Hematopoietic multipotent progenitor cell treated with erythropoietin and hydrocortisone succinate and interleukin-3 and kit ligand, for 4 days (in vitro differentiated cells): Measurements from ENCODE around the gene IGFALS.

Experiments
- DNase-seq: peaks from one replicate; pipeline ENCODE4 v3.0.0-alpha.2; 2015

The IGFALS gene

DNA sequence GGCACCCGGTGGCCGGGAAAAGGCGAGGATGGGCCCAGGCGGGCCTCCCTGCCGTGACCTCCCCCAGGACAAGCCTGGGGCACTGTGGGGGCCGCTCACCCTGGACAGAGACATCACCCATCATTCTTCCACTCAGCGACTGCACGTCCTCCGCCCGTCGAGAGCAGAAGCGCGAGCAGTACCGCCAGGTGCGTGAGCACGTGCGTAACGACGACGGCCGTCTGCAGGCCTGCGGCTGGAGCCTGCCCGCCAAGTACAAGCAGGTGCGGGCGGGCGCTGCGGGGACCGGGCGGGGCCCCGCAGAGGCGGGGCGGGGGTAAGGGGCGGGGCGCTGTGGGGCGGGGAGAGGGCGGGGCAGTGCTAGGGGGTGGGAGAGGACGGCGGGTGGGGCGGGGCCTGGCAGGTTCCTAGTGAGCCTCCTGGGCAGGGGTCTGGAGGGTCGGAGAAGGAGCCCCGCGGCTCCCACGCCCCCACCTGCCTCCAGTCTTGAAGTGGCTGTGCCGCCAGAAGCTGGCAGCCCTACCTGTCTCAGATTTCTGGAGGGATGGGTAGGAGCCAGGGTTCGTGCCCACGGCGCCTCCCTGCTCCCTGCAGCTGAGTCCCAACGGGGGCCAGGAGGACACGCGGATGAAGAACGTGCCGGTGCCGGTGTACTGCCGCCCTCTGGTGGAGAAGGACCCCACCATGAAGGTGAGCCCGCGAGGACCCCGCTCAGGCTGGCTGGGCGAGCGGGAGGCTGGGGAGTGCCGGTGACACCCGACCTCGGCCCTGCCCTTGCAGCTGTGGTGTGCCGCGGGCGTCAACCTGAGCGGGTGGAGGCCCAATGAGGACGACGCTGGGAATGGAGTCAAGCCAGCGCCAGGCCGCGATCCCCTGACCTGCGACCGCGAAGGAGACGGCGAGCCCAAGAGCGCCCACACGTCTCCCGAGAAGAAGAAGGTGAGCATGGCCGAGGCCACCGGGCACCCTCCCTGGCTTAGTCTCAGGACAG lies 29.7 kb downstream of the IGFALS start:
- peak; percentile 41 for DNase-seq

DNA sequence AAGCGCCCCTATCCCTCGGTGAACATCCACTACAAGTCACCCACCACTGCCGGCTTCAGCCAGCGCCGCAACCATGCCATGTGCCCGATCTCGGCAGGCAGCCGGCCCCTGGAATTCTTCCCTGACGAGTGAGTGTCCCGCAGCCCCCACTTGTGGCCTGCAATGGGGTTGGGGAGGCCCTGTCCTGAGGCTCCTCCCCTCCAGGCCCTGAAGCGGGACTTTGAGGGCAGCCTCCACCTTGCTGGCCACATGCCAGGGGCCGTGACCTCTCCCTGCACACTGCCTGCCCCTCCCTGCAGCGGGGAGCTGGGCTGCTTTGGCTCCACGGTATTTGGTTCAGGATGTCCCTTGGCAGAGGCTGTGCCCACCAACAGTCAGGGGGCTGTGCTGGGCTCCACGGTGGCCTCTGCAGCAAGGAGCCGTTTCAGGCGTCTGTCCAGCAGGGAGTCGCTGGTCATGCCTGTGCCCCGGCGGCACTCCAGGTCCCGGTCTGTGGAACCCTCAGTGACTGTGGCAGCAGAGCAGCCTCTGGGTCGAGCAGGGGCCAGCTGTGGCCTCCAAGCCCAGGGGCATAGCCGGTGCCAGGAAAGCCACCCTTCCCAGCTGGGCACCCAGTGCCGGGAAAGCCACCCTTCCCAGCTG lies 30.5 kb downstream of the IGFALS start:
- DNase-seq = no peak

DNA sequence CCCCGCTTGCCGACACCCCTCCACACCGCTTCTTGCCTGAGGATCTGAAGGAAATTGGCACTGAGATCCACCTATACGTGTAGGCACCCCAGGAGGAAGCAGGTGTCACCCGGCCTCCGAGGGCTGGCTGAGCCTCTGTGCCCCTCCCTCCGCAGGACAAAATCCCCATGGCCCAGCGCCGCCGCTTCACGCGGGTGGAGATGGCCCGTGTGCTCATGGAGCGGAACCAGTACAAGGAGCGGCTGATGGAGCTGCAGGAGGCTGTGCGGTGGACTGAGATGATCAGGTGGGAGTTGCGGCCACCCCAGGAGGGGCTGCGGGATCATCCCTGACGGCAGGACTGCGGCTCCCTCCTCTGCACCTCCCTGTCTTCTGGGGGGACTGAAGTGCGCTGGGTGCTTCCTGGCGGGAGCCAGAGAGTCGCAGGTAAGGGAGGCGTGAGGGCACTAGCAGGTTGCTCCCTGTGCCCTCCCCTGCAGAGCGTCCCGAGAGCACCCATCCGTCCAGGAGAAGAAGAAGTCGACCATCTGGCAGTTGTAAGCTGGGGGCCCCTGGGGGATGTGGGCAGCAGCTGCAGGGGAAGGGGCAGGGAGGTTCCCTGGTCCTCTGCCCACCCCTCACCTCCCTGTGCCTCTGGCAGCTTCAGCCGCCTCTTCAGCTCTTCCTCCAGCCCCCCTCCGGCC lies 31.2 kb downstream of the IGFALS start:
- no peak for DNase-seq

DNA sequence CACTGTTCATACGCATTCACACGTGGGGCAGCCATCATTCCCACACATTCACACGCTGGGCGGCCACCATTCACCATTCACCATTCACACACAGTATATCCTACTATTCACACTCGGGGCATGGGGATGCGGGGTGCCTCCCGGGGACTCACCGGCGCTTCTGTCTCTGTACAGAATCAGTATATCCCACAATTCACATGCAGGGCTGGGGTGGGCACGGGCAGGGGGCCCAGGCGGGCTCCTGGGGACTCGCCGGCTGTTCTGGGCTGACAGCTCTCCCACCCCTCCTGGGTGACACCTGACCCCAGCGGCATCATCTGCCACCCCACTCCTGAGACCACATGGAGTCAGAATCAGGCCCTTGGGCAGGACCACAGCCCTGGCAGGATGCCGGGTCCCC lies 31.8 kb downstream of the IGFALS start:
- DNase-seq = no peak

DNA sequence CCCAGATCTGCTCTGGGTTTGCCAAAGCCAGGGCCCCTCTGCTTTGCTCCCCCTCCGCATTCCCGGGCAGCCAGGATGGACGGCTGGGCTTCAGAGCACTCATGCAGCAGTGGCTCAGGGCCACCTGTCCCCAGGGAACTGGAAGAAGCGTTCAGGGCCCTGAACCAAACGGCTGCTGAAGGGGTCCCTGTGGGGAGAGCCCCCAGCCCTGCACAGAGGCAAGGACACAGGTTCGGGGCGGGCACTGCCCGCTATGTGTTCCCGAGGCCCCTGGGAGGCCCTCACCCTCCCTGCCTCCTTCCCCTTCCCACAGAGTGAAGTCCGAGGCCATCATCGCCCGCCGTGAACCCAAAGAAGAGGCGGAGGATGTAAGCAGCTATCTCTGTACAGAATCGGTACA lies 32.6 kb downstream of the IGFALS start:
- DNase-seq = no peak

DNA sequence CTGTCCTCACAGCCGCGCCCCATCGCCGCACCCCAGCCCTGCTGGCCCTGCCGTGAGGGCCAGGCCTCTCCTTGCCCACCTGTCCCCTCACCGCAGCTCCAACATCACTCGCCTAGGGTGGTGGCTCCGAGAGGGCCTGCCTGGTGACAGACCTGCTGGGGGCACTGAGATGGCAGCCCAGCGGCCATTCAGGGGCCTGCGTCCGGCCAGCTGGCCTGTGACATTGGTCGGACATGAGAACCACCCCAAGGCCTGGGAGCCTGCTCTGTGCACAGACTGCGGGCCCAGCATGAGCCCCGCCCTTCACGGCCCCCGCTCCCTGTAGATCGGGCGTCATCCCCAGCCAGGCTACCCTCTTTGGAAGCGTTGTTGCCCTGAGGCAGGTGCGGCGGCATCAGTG lies 34.0 kb downstream of the IGFALS start:
- no peak for DNase-seq

DNA sequence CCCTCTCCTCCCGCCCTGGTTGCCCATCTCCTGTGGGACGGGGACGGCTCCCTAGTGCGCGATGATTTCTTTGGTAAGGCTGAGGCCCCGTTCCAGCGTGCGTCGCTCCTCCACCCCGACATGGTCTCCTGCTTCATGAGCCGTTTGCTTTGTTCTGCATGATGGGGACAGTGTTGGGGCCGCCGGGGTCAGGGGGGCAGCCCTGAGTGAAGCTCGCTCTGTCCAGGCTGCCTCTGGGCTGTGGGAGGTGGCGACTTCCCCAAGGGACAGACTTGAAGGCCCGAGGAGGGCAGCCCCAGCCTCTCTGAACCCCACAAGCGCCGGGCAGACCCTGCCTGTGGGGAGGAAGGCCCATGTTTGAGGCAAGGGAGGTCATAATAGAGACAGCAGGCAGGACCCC lies 34.6 kb downstream of the IGFALS start:
- no peak for DNase-seq

DNA sequence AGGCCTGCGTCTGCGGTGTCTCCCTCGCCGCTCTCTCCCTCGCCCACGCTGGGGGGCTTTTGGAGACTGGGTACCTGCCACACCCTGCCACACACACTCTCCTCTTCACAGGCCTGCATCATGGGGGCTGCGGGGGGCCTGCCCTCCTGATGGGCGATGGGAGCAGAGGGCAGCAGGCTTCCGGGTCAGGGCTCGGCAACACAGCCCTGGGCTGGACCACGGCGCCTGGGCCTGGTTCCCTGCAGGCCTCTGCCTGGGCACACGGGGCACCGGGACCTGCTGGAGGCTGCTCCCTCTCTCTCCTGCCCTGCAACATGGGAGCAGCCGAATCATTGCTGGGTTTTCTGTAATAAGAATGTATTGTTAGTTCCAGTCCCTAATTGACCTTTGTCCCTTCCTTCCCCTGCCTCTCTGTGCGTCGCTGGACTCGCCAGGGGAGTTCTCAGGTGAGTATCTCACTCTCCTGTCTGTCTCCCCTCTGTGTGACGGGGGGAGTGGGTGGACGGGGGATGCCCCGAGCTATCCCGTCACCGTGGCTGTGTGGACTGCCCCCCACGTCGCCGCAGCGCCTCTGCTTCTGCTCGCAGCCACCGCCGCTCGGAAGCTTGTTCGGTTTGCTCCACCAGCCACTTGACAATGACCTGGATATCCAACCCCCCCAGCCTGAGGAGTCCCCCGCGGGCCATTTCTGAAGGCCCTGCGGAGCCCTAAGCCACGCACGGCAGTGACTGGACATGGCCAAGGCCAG lies 35.6 kb downstream of the IGFALS start:
- DNase-seq = no peak

DNA sequence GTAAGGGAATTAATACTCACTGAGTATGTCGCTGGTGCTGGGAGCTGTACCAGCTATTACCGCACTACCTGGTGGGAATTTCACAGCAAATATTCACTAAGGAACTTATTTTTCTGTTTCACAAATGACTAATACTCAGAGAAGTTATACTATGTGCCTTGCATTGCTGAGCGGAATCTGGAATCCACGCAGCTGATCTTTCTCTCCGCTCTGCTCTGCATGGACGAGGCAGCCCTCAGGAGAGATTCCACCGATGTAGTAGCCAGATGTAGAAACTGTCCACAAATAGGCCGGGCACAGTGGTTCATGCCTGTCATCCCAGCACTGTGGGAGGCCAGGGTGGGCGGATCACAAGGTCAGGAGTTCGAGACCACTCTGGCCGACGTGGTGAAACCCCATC lies 39.3 kb downstream of the IGFALS start:
- DNase-seq = no peak

DNA sequence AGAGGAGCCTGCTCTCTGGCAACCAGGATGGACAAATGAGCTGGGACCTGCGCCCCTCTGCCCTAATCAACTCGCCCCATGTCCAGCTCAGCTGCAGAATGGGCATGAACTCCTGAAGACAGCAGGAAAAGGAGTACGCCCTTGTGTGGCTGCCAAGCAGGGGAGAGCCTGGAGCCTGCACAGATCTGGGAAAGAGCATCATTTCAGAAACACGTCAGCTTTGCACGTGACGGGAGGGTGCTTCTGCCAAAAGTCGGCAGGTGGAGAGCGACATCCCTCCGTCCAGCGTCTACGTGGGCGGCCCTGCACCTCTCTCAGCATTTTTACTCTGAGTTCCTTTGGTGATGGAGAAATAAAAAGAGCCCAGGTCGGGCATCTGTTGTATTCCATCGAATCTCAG lies 40.7 kb downstream of the IGFALS start:
- DNase-seq = no peak

DNA sequence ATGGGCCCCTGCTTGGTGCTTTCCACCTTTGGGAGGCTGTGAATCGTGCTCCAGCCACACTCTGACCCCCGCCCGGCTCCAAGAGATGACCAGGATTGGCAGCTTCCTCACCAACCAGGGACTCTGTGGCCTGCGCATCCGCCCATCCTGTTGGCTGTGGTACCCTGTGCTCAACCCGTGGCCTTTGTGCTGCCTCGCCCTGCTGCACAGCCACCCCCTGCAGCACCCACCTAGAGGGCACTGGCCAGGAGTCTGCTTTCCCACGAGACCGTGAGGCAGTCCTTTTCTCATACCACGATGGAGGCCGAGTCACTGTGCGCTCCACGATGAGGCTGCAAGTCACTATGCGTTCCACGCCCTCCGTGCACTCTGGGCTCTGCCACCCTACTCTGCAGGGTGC lies 41.6 kb downstream of the IGFALS start:
- DNase-seq = no peak

DNA sequence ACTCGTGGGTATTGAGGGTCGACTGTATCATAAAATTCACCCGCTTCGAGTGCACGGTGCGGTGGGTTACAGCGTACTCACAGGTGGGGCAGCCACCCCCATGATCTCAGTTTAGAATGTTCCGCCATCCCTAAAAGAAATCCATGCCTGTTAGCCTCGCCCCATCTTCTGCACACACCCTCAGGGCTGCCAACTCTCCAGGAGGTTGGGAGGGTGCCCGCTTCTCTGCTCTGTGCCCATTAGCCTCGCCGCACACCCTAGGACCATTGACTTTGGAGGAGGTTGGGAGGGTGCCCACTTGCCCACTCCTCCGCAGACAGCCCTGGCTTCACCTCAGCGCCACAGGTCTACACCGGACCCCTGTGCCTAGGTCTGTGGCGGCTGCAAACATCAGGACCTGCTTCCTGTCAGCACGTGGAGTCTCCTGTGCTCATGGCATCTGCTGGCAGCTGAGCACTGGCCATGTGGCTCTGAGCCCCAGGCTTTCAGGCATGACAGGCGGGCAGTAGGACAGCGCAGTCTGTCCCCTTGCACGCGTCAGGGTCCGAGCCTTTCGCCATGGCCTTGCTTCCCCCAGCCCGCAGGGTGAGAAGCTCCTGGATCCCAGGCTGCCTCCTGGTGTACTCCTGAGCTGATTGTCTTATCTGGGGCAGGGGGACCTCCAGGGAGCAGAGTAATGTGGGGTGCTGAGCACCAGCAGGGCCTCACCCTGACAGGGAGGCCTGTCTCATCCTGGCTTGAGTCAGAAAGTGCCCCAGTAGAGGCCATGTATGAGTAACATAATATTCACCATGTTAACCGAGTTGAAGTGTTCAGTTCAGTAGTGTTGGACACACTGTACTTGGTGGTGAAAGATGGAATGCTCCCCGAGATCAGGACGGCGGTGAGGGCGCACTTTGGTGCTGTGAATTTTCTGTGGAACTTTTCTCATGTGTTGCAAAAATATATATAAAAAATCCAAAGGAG lies 44.1 kb downstream of the IGFALS start:
- DNase-seq = no peak

DNA sequence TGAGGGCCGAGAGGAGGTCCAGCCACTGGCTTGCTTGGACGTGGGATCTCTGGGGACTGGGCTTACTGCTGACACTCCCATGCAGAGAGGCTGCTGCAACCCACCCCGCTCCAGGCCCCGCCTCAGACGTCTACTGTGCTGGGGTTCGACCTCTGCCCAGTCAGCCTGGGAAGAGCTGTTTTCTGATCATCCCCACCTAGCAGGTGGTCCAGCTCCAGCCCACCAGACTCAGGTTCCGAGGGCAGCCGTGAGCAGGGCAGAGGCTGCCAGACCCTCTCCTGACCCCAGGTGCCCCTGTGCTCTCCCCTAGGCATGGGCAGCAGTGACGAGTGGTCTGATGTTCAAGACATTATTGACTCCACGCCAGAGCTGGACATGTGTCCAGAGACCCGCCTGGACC lies 45.6 kb downstream of the IGFALS start:
- DNase-seq = no peak

DNA sequence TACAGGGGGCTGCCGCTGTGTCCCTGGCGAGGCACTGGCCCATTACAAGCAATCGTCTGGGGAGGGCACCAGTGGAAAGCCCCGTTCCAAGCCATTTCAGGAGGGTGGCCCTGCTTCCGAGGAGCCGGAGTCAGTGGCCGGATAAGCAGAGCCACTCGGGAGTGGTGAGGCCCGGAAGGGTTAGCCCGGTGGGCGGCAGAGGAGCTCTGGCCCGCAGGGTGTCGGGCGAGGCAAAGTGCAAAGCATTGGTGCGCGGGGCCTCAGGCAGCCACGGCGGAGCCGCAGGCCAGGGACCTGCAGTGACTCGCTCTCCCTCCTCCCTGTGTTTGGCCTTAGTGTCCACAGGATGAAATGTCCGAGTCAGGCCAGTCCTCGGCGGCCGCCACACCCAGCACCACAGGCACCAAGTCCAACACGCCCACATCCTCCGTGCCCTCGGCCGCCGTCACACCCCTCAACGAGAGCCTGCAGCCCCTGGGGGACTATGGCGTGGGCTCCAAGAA lies 46.8 kb downstream of the IGFALS start:
- DNase-seq = no peak

DNA sequence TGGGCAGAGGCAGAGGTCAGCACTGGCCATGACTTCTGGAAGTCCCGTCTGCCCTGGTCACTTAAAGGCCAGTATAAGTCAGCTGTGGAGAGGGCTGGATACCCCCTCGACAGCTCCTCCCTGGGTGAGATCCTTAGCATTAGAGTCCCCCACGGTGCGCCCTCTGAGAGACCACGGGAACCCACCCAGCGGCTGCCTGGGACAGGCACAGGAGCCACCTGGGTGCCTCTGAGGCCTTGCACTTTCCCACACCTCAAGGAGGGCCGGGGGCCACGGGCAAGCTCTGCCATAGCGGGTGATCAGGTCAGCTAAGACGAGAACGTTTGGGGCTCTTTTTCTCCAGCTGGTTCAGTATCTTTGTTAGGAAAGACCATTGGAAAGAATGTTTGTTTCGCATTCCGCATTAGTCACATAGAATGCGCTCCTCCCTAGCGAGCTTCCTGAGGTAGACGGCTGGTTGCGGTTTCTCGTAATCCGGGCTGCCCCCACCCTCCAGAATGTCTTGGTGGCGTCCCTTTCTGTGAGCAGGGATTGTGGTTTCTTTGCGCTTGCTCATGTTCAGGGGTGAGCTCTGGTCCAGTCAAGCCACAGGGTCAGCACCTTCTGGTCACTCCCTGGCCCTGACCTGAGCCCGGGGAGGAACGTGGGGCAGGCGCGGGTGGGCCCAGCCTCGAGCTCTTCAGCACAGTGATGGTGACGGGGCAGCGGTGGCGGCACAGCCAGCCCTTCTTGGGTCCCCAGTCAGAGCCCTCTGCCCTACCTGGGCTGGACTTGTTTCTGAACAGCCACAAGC lies 47.4 kb downstream of the IGFALS start:
- DNase-seq = no peak

DNA sequence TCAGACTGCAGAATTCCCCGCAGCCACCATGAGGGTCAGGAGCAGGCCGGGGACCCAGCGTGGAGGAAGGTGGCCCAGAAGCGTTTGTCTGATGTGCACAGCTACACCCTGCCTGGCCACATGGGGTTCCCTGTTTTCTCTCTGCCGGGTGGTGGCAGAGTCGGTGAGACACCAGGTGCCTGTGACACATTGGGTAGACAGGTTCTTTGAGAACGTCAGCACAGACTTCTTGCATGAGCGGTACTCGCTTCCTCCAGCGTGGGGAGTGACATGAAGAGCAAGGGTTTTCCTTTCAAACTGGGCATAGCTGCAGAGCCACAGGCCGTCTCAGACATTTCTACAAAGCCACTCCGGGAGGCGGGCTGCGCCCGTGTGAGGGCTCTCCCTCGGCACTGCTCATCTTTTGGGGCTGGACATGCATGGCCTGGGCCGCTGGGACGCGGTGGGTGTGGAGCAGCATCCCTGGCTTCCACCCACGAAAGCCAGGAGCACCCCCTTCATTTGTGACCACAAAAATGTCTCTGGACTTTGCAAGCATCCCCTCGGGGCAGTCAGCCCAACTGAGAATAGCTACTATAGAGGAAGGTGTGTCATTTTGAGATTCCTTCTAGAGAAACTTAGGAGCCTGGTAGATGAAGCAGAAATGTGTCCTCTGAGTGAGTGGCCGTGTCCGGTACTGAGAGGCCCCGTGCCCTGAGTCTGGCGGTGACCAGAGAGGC lies 48.2 kb downstream of the IGFALS start:
- no peak for DNase-seq

DNA sequence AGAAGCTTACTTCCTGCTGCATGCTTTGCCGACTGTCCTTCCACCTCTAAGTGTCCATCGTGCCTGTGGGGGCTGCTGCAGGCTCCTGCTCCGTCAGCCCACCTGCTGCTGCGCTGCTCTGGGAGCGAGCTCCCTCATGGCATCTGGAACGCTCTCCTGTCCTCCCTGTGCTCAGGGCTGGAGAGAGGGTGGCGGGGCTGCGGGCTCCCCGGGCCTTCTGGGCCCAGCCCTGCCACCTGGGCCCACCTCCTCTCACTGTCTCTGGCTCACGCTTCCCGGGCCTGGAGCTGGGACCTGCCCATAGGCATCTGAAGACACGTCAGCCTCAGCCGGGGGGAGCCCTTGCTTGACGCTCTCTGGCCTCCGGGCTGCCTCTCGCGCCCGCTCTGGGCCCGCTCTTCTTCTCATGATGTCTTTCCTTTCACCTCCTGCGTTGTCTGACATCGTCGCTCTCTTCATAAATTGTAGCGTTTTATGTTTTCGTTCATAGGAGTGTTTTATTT lies 49.1 kb downstream of the IGFALS start:
- DNase-seq = no peak

DNA sequence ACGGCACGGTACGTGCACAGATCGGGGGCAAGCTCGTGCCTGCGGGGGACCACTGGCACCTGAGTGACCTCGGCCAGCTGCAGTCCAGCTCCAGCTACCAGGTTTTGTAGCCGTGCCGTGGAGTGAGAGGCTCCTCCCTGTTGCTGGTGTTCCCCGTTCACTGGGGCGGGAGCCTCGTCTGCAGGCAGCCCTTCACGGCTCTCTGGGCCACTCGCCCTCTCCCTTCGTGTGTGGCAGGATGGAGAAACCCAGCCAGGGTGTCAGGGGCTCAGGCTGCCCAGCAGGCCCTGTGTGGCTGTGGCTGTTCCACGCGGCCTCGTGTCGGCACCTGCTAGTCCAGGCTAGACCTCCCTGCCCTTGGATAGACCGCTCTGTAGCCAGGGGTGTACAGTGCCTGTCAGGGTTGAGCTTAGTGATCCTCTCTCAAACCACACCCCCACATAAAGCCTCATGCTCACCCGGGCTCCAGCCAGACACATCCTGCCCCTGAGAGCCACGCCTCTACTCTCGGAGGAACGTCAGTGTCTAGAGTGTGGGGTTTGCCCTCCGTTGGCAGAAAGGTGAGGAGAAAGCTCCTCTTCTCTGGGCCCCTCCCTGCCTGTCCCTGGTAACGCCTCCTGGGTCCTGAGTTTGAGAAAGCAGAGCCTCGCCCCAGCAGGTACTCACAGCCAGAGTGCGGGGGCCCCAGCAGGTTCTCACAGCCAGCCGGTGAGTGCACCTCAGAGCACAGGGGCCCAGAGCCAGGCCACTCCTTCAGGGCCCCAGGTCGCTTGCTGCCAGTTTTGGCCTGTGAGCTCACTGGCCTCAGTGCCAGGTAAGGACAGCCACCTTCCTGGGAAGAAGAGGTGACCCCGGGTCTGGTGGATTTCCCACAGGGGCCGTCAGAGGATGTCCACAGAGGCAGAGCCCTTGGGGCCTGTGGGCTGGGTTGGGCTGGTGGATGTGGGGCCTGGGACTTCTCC lies 49.8 kb downstream of the IGFALS start:
- no peak for DNase-seq
